SJSA1 (cell line): ENCODE measurements around the gene ATOH8. TPM values are rescaled to one million over a fixed set of nuclear protein-coding genes. Genes with fewer than 3 reads are reported as not detected.

Experiments
- DNase-seq, 2 experiments: peaks; one replicate each; pipeline ENCODE4 v3.0.0-alpha.2; 2015 to 2020; ENCODE audit warnings: low spot score in 2 of 2, low read depth in 1 of 2
- H3K27ac ChIP-seq: fragments of 250-450 bp; sonication (Bioruptor Pico); 2 replicates; pipeline ENCODE4 v1.5.1; 2020; ENCODE audit warnings: mild to moderate bottlenecking, moderate library complexity
- H3K27me3 ChIP-seq: fragments of 250-450 bp; sonication (Bioruptor Pico); replicated peaks from 2 replicates; pipeline ENCODE4 v1.5.1; 2020; ENCODE audit warnings: mild to moderate bottlenecking, moderate library complexity
- H3K36me3 ChIP-seq: fragments of 250-450 bp; sonication (Bioruptor Pico); 2 replicates; pipeline ENCODE4 v1.5.1; 2020; ENCODE audit warnings: mild to moderate bottlenecking
- H3K4me1 ChIP-seq: fragments of 250-450 bp; sonication (Bioruptor Pico); replicated peaks from 2 replicates; pipeline ENCODE4 v1.6.1; 2021; ENCODE audit warnings: mild to moderate bottlenecking
- H3K4me3 ChIP-seq: fragments of 250-450 bp; sonication (Bioruptor Pico); 2 replicates; pipeline ENCODE4 v1.5.1; 2020; ENCODE audit warnings: mild to moderate bottlenecking
- H3K9me3 ChIP-seq: fragments of 250-450 bp; sonication (Bioruptor Pico); replicated peaks from 2 replicates; pipeline ENCODE4 v1.5.1; 2020; ENCODE audit warnings: mild to moderate bottlenecking
- total RNA-seq: library from RNA; depleted of rRNA; stranded (reverse); fragments of >200 nt; shearing (Covaris generic); gene quantifications from 2 replicates; pipeline ENCODE4 v1.2.3, GENCODE V29; 2014

Gene ATOH8
- total RNA-seq, 1 experiment from 2014 or later: 16.4 TPM

- no peaks in the 10 kb centered on the region for H3K9me3 ChIP-seq
- no peak for DNase-seq
- no peak overlapping the region for H3K4me3 ChIP-seq
- H3K4me1 ChIP-seq: peaks cover 35% of the 10 kb centered on the region
- H3K36me3 ChIP-seq: peaks cover 15% of the 10 kb centered on the region
- no peaks in the 10 kb centered on the region for H3K27me3 ChIP-seq
- no peak overlapping the region for H3K27ac ChIP-seq
Observed at GRCh38 chr2:85758361-85759256, 4.8 kb downstream of the ATOH8 start.

GRCh38 chr2:85759257-85759613, 5.4 kb downstream of the ATOH8 start:
- peaks cover 16% of the 10 kb centered on the region for H3K36me3 ChIP-seq
- H3K4me3 ChIP-seq: no peak overlapping the region
- H3K27me3 ChIP-seq: no peaks in the 10 kb centered on the region
- no peak for DNase-seq
- H3K27ac ChIP-seq: no peak overlapping the region
- no peaks in the 10 kb centered on the region for H3K9me3 ChIP-seq
- peaks cover 32% of the 10 kb centered on the region for H3K4me1 ChIP-seq

GRCh38 chr2:85760371-85760770, 6.6 kb downstream of the ATOH8 start:
- DNase-seq: no peak
- peaks cover 22% of the 10 kb centered on the region for H3K36me3 ChIP-seq
- H3K4me1 ChIP-seq: peaks cover 24% of the 10 kb centered on the region
- H3K27me3 ChIP-seq: no peaks in the 10 kb centered on the region
- H3K4me3 ChIP-seq: no peak overlapping the region
- H3K27ac ChIP-seq: no peak overlapping the region
- H3K9me3 ChIP-seq: no peaks in the 10 kb centered on the region

GRCh38 chr2:85760872-85761271, 7.1 kb downstream of the ATOH8 start:
- no peak for DNase-seq
- H3K36me3 ChIP-seq: peaks cover 27% of the 10 kb centered on the region
- no peaks in the 10 kb centered on the region for H3K27me3 ChIP-seq
- no peak overlapping the region for H3K27ac ChIP-seq
- H3K4me1 ChIP-seq: peaks cover 24% of the 10 kb centered on the region
- H3K4me3 ChIP-seq: no peak overlapping the region
- no peaks in the 10 kb centered on the region for H3K9me3 ChIP-seq

GRCh38 chr2:85761512-85761944, 7.7 kb downstream of the ATOH8 start:
- no peak overlapping the region for H3K27ac ChIP-seq
- H3K9me3 ChIP-seq: no peaks in the 10 kb centered on the region
- peaks cover 32% of the 10 kb centered on the region for H3K36me3 ChIP-seq
- no peak for DNase-seq
- peaks cover 23% of the 10 kb centered on the region for H3K4me1 ChIP-seq
- no peaks in the 10 kb centered on the region for H3K27me3 ChIP-seq
- H3K4me3 ChIP-seq: no peak overlapping the region

- no peaks in the 10 kb centered on the region for H3K27me3 ChIP-seq
- no peak overlapping the region for H3K4me3 ChIP-seq
- H3K27ac ChIP-seq: no peak overlapping the region
- no peaks in the 10 kb centered on the region for H3K9me3 ChIP-seq
- no peak for DNase-seq
- peaks cover 23% of the 10 kb centered on the region for H3K4me1 ChIP-seq
- H3K36me3 ChIP-seq: peaks cover 32% of the 10 kb centered on the region
Observed at GRCh38 chr2:85761946-85762345, 8.2 kb downstream of the ATOH8 start.

- peaks cover 35% of the 10 kb centered on the region for H3K36me3 ChIP-seq
- H3K4me3 ChIP-seq: no peak overlapping the region
- H3K27me3 ChIP-seq: no peaks in the 10 kb centered on the region
- H3K27ac ChIP-seq: no peak overlapping the region
- no peaks in the 10 kb centered on the region for H3K9me3 ChIP-seq
- no peak for DNase-seq
- H3K4me1 ChIP-seq: peaks cover 23% of the 10 kb centered on the region
Observed at GRCh38 chr2:85763132-85763531, 9.3 kb downstream of the ATOH8 start.

GRCh38 chr2:85763831-85764230, 10.0 kb downstream of the ATOH8 start:
- Histone ChIP-seq H3K27me3 (no peaks in the 10 kb centered on the region), H3K36me3 (peaks cover 35% of the 10 kb centered on the region), H3K27ac (no peak overlapping the region), H3K9me3 (no peaks in the 10 kb centered on the region), H3K4me1 (peaks cover 30% of the 10 kb centered on the region), H3K4me3 (no peak overlapping the region)
- DNase-seq: no peak

- peaks cover 44% of the 10 kb centered on the region for H3K4me1 ChIP-seq
- no peak overlapping the region for H3K4me3 ChIP-seq
- no peaks in the 10 kb centered on the region for H3K9me3 ChIP-seq
- H3K27me3 ChIP-seq: no peaks in the 10 kb centered on the region
- DNase-seq: no peak
- H3K36me3 ChIP-seq: peaks cover 31% of the 10 kb centered on the region
- H3K27ac ChIP-seq: no peak overlapping the region
Observed at GRCh38 chr2:85765081-85765731, 11.4 kb downstream of the ATOH8 start.

- H3K36me3 ChIP-seq: peaks cover 31% of the 10 kb centered on the region
Observed at GRCh38 chr2:85766229-85766628, 12.4 kb downstream of the ATOH8 start.

GRCh38 chr2:85767803-85768665, 14.2 kb downstream of the ATOH8 start:
- no peak for DNase-seq
- H3K27ac ChIP-seq: no peak overlapping the region
- H3K27me3 ChIP-seq: no peaks in the 10 kb centered on the region
- no peaks in the 10 kb centered on the region for H3K9me3 ChIP-seq
- H3K36me3 ChIP-seq: peaks cover 31% of the 10 kb centered on the region
- H3K4me1 ChIP-seq: peaks cover 53% of the 10 kb centered on the region
- no peak overlapping the region for H3K4me3 ChIP-seq

More at GRCh38 chr2:85766229-85766628, 12.4 kb downstream of the ATOH8 start:
- Histone ChIP-seq H3K4me3 (no peak overlapping the region), H3K4me1 (peaks cover 45% of the 10 kb centered on the region), H3K27ac (no peak overlapping the region), H3K27me3 (no peaks in the 10 kb centered on the region), H3K9me3 (no peaks in the 10 kb centered on the region)
- no peak for DNase-seq

- no peaks in the 10 kb centered on the region for H3K9me3 ChIP-seq
- H3K27me3 ChIP-seq: no peaks in the 10 kb centered on the region
- DNase-seq: no peak
- H3K4me3 ChIP-seq: no peak overlapping the region
- H3K36me3 ChIP-seq: peaks cover 31% of the 10 kb centered on the region
- H3K4me1 ChIP-seq: peaks cover 60% of the 10 kb centered on the region
- no peak overlapping the region for H3K27ac ChIP-seq
Observed at GRCh38 chr2:85768713-85769112, 14.9 kb downstream of the ATOH8 start.

GRCh38 chr2:85769236-85769982, 15.6 kb downstream of the ATOH8 start:
- Histone ChIP-seq H3K4me3 (no peak overlapping the region), H3K4me1 (peaks cover 67% of the 10 kb centered on the region), H3K9me3 (no peaks in the 10 kb centered on the region), H3K36me3 (peaks cover 30% of the 10 kb centered on the region), H3K27me3 (no peaks in the 10 kb centered on the region), H3K27ac (peak overlapping the region; percentile 71)
- DNase-seq: peak; percentile 47 to 68
